MM.1S (cell line): Measurements from ENCODE around the gene SAMD4A.

Experiments used
- DNase-seq: peaks from one replicate; pipeline ENCODE4 v3.0.0-alpha.2; 2015
- H2AFZ ChIP-seq: fragments of 300-600 bp; sonication (generic); 2 replicates; pipeline ENCODE4 v1.6.0; 2016; ENCODE audit warnings: antibody characterized with exemption, low read length
- H3F3A ChIP-seq: fragments of 300-600 bp; sonication (generic); 2 replicates; pipeline ENCODE4 v1.6.1; 2016; ENCODE audit warnings: mild to moderate bottlenecking, antibody characterized with exemption, low read length, moderate library complexity, mixed read lengths; ENCODE audit not compliant: insufficient read depth
- H3K27ac ChIP-seq: fragments of 300-600 bp; sonication (generic); 2 replicates; pipeline ENCODE4 v1.5.1; 2016; ENCODE audit warnings: mild to moderate bottlenecking, low read length
- H3K27me3 ChIP-seq: fragments of 300-600 bp; sonication (generic); replicated peaks from 2 replicates; pipeline ENCODE4 v1.6.0; 2016; ENCODE audit warnings: low read length; ENCODE audit not compliant: insufficient read depth
- H3K36me3 ChIP-seq: fragments of 300-600 bp; sonication (generic); replicated peaks from 2 replicates; pipeline ENCODE4 v1.6.1; 2016; ENCODE audit warnings: mild to moderate bottlenecking, low read length, mixed read lengths; ENCODE audit not compliant: insufficient read depth
- H3K4me1 ChIP-seq: fragments of 300-600 bp; sonication (generic); 2 replicates; pipeline ENCODE4 v1.6.1; 2016; ENCODE audit warnings: low read length, mixed read lengths
- H3K4me2 ChIP-seq: fragments of 300-600 bp; sonication (generic); 2 replicates; pipeline ENCODE4 v1.6.0; 2016; ENCODE audit warnings: low read depth, low read length
- H3K4me3 ChIP-seq: fragments of 300-600 bp; sonication (generic); 2 replicates; pipeline ENCODE4 v1.5.1; 2016; ENCODE audit warnings: low read length, mixed read lengths
- H3K79me2 ChIP-seq: fragments of 300-600 bp; sonication (generic); 2 replicates; pipeline ENCODE4 v1.6.1; 2016; ENCODE audit warnings: mixed run types, low read length, mixed read lengths
- H3K9ac ChIP-seq: fragments of 300-600 bp; sonication (generic); 2 replicates; pipeline ENCODE4 v1.6.1; 2016; ENCODE audit warnings: low read length, mixed read lengths
- H3K9me2 ChIP-seq: fragments of 300-600 bp; sonication (generic); replicated peaks from 2 replicates; pipeline ENCODE4 v1.6.1; 2016; ENCODE audit warnings: mild to moderate bottlenecking, low read length, mixed read lengths; ENCODE audit not compliant: insufficient read depth
- H3K9me3 ChIP-seq: fragments of 300-600 bp; sonication (generic); replicated peaks from 2 replicates; pipeline ENCODE4 v1.6.1; 2016; ENCODE audit warnings: mild to moderate bottlenecking, low read length, mixed read lengths; ENCODE audit not compliant: insufficient read depth
- H4K20me1 ChIP-seq: fragments of 300-600 bp; sonication (generic); 2 replicates; pipeline ENCODE4 v1.6.1; 2016; ENCODE audit warnings: mild to moderate bottlenecking, low read length, moderate library complexity, mixed read lengths; ENCODE audit not compliant: insufficient read depth
- EZH2 ChIP-seq: fragments of 300-600 bp; sonication (generic); optimal IDR thresholded peaks from 2 replicates; pipeline ENCODE3; 2017; ENCODE audit warnings: low read depth, mild to moderate bottlenecking, antibody characterized with exemption, low read length, mixed read lengths
- EZH2phosphoT487 ChIP-seq: fragments of 300-600 bp; sonication (generic); IDR thresholded peaks from 2 replicates; pipeline ENCODE4 v1.6.1; 2018; ENCODE audit warnings: antibody characterized with exemption, low read length
- TF ChIP-seq, protein P1 (sequence below): fragments of 300-600 bp; sonication (generic); IDR thresholded peaks from 2 replicates; pipeline ENCODE4 v1.5.1; 2016; ENCODE audit warnings: antibody characterized with exemption, low read length, mixed read lengths

SAMD4A gene

GRCh38 chr14:54787261-54787660, 220.3 kb downstream of the SAMD4A start:
- Histone ChIP-seq H3K27me3 (no peaks in the 10 kb centered on the region), H3K4me1 (no peaks in the 10 kb centered on the region), H3K4me3 (no peak overlapping the region), H4K20me1 (no peaks in the 10 kb centered on the region), H3K9me2 (no peaks in the 10 kb centered on the region), H3K9me3 (no peaks in the 10 kb centered on the region), H3K79me2 (no peaks in the 10 kb centered on the region), H3K9ac (no peak overlapping the region), H3K27ac (no peak overlapping the region), H3K36me3 (no peaks in the 10 kb centered on the region), H3F3A (no peaks in the 10 kb centered on the region), H2AFZ (no peak overlapping the region), H3K4me2 (no peak overlapping the region)
- TF ChIP-seq EZH2phosphoT487 = no peak
- no peak for TF ChIP-seq EZH2
- TF ChIP-seq, protein P1, sequence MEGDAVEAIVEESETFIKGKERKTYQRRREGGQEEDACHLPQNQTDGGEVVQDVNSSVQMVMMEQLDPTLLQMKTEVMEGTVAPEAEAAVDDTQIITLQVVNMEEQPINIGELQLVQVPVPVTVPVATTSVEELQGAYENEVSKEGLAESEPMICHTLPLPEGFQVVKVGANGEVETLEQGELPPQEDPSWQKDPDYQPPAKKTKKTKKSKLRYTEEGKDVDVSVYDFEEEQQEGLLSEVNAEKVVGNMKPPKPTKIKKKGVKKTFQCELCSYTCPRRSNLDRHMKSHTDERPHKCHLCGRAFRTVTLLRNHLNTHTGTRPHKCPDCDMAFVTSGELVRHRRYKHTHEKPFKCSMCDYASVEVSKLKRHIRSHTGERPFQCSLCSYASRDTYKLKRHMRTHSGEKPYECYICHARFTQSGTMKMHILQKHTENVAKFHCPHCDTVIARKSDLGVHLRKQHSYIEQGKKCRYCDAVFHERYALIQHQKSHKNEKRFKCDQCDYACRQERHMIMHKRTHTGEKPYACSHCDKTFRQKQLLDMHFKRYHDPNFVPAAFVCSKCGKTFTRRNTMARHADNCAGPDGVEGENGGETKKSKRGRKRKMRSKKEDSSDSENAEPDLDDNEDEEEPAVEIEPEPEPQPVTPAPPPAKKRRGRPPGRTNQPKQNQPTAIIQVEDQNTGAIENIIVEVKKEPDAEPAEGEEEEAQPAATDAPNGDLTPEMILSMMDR = no peak
- DNase-seq = no peak

- no peaks in the 10 kb centered on the region for H3K36me3 ChIP-seq
- H3K4me3 ChIP-seq = no peak overlapping the region
- no peak for DNase-seq
- TF ChIP-seq EZH2phosphoT487 (no peak), EZH2 (no peak)
- TF ChIP-seq, protein P1 = no peak
- no peaks in the 10 kb centered on the region for H3K4me1 ChIP-seq
- no peak overlapping the region for H2AFZ ChIP-seq
- no peaks in the 10 kb centered on the region for H3K27me3 ChIP-seq
- no peak overlapping the region for H3K9ac ChIP-seq
- no peak overlapping the region for H3K27ac ChIP-seq
- H3K79me2 ChIP-seq = no peaks in the 10 kb centered on the region
- H3K4me2 ChIP-seq = no peak overlapping the region
- no peaks in the 10 kb centered on the region for H3K9me3 ChIP-seq
- H4K20me1 ChIP-seq = no peaks in the 10 kb centered on the region
- H3F3A ChIP-seq = no peaks in the 10 kb centered on the region
- no peaks in the 10 kb centered on the region for H3K9me2 ChIP-seq
These were observed 221.8 kb downstream of the SAMD4A start for GRCh38 chr14:54788701-54789100.

DNA sequence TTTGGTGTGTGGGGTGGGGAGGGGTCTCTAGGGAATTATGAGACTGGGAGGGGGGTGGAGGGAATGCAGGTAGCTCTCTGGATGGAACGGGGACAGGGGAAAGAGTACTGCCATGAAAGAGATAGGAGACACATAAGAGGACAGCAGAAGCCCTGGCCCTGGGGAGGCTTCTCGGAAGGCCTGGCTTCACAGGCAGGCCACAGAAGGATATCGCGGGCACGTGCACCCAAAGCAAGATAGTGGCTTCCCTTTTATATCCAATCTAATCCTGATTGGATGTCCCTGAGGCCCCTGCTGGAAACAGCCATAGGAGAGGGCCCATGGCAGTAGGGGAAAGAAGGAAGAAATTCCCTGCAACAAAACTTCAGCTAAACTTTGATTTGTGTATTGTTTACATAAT, 222.2 kb downstream of the SAMD4A start:
- H3K4me2 ChIP-seq = no peak overlapping the region
- no peaks in the 10 kb centered on the region for H3K36me3 ChIP-seq
- H3K9me3 ChIP-seq = no peaks in the 10 kb centered on the region
- DNase-seq = no peak
- H2AFZ ChIP-seq = no peak overlapping the region
- H4K20me1 ChIP-seq = no peaks in the 10 kb centered on the region
- H3F3A ChIP-seq = no peaks in the 10 kb centered on the region
- H3K79me2 ChIP-seq = no peaks in the 10 kb centered on the region
- H3K4me1 ChIP-seq = no peaks in the 10 kb centered on the region
- TF ChIP-seq, protein P1 = no peak
- no peak for TF ChIP-seq EZH2
- no peak for TF ChIP-seq EZH2phosphoT487
- no peaks in the 10 kb centered on the region for H3K9me2 ChIP-seq
- H3K4me3 ChIP-seq = no peak overlapping the region
- H3K9ac ChIP-seq = no peak overlapping the region
- no peak overlapping the region for H3K27ac ChIP-seq
- H3K27me3 ChIP-seq = no peaks in the 10 kb centered on the region
